RWPE2 (cell line): Measurements from ENCODE around the gene OR5H14.
A peak's percentile ranks its signal among the peaks of the same experiment; 100 is the strongest.

ENCODE experiments used
- ATAC-seq: fragments of 200-7000 bp; cut with Tn5 transposase; 3 replicates; pipeline ENCODE4 v1.9.1; 2021; ENCODE audit warnings: low read depth
- DNase-seq: peaks from one replicate; pipeline ENCODE4 v3.0.0-alpha.2; 2020; ENCODE audit warnings: low spot score
- H3K27ac ChIP-seq: fragments of 450-650 bp; 2 replicates; pipeline ENCODE4 v1.5.1; 2017; ENCODE audit warnings: mild to moderate bottlenecking; ENCODE audit not compliant: poor library complexity, severe bottlenecking
- H3K27me3 ChIP-seq: fragments of 250-450 bp; sonication (Bioruptor Pico); 2 replicates; pipeline ENCODE4 v1.5.1; 2021; ENCODE audit warnings: mild to moderate bottlenecking, moderate library complexity; ENCODE audit not compliant: insufficient read depth, poor library complexity, severe bottlenecking
- H3K36me3 ChIP-seq: fragments of 250-450 bp; sonication (Bioruptor Pico); 2 replicates; pipeline ENCODE4 v1.5.1; 2020; ENCODE audit warnings: low read depth, mild to moderate bottlenecking, moderate library complexity
- H3K4me1 ChIP-seq: fragments of 250-450 bp; sonication (Bioruptor Pico); 2 replicates; pipeline ENCODE4 v1.5.1; 2021; ENCODE audit warnings: mild to moderate bottlenecking, moderate library complexity; ENCODE audit not compliant: insufficient read depth, poor library complexity, severe bottlenecking
- H3K4me3 ChIP-seq: fragments of 250-450 bp; sonication (Bioruptor Pico); 2 replicates; pipeline ENCODE4 v1.5.1; 2021; ENCODE audit warnings: mild to moderate bottlenecking, moderate library complexity; ENCODE audit not compliant: severe bottlenecking
- H3K9me3 ChIP-seq: fragments of 250-450 bp; sonication (Bioruptor Pico); 2 replicates; pipeline ENCODE4 v1.5.1; 2021; ENCODE audit warnings: mild to moderate bottlenecking, moderate library complexity; ENCODE audit not compliant: severe bottlenecking
- CTCF ChIP-seq: fragments of 450-650 bp; IDR thresholded peaks from one replicate; pipeline ENCODE4 v1.5.1; 2017; ENCODE audit warnings: mild to moderate bottlenecking, moderate library complexity; ENCODE audit not compliant: poor library complexity, severe bottlenecking

OR5H14 gene

DNA sequence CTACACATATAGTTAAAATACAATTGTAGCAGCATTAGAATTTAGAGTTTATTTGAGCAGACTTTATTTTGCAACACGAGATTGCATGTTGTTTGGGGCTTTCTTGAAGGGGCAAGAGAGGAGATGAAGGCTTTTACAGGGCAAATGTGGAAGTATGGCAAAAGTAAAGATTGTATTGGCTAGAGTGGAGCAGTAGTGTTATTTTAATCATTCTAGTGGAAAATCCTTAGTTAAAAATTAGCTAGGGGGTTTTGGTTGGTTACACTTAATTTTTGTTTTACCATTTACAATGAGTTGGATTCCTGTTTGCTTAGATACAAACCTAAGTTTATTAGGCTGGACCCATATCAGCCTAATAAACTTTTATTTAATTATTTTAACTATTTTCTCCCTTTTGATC is 23.8 kb downstream of the OR5H14 start:
- Histone ChIP-seq H3K36me3 (no peaks in the 10 kb centered on the region), H3K4me3 (no peak overlapping the region), H3K9me3 (peaks cover 3% of the 10 kb centered on the region), H3K27ac (no peak overlapping the region), H3K27me3 (no peaks in the 10 kb centered on the region), H3K4me1 (no peaks in the 10 kb centered on the region)
- DNase-seq, result no peak
- ATAC-seq, result no peak
- TF ChIP-seq CTCF, result no peak

DNA sequence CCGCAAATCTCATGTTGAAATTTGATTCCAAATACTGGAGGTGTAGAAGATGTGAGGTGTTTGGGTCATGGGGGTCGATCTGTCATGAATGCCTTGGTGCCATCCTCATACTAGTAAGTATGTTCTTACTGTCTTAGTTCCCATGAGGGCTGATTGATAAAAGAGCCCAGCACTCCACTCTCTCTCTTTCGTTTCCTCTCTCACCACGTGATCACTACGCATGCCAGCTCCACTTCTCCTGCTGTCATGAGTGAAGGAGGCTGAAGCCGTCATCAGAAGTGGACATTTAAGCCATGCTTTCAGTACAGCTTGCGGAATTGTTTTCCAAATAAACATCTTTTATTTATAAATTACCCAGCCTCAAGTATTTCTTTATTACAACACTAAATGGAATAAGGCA is 25.3 kb downstream of the OR5H14 start:
- Histone ChIP-seq H3K27me3 (no peaks in the 10 kb centered on the region), H3K27ac (no peak overlapping the region), H3K4me3 (no peak overlapping the region), H3K36me3 (no peaks in the 10 kb centered on the region), H3K4me1 (no peaks in the 10 kb centered on the region), H3K9me3 (peaks cover 3% of the 10 kb centered on the region)
- ATAC-seq (no peak), DNase-seq (no peak)
- no peak for TF ChIP-seq CTCF

- Histone ChIP-seq H3K4me1 (no peaks in the 10 kb centered on the region), H3K9me3 (no peaks in the 10 kb centered on the region), H3K27ac (no peak overlapping the region), H3K27me3 (no peaks in the 10 kb centered on the region), H3K4me3 (no peak overlapping the region), H3K36me3 (no peaks in the 10 kb centered on the region)
- TF ChIP-seq CTCF, result no peak
- ATAC-seq (no peak), DNase-seq (no peak)
Measured at GRCh38 chr3:98180319-98180890, 33.1 kb downstream of the OR5H14 start.

DNA sequence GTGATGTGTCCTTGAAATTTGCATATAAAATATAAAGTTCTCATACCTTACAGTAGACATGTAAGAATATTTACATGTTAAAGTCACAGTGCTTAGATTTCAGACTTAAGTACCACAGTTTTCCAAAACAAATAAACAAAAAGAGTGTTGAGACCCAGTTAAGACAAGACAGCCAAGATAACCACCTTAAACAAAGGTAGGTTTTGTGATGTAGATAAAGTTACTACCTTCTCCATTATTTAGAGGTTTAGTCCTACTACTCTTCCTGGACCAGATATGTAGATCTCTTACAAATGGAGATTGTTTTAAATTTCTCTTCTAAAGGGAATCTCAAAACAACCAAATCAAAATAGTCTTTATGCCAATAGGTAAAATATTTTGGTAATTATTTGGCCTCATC is 34.9 kb downstream of the OR5H14 start:
- no peak overlapping the region for H3K4me3 ChIP-seq
- H3K9me3 ChIP-seq, result no peaks in the 10 kb centered on the region
- no peak for TF ChIP-seq CTCF
- no peaks in the 10 kb centered on the region for H3K4me1 ChIP-seq
- no peaks in the 10 kb centered on the region for H3K36me3 ChIP-seq
- H3K27me3 ChIP-seq, result no peaks in the 10 kb centered on the region
- no peak overlapping the region for H3K27ac ChIP-seq
- ATAC-seq (no peak), DNase-seq (no peak)

DNA sequence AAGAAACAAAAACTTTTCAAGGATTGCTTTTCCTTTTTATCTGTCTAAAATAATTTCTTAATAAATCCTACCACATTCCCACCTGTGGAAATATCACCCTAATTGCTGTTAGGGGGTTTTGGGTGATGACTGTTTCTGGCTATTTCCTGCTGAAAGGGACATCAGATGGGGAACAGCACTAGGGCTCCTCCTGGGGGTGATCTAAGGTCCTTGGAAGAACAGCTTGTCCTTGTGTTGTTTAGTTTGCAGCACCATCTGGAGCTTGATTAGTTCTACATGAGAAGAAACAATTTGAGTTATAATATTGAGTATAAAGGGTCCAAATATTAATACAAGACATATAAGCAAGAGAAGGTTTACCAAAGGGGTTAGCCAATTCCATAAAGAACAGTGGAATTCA is 37.9 kb downstream of the OR5H14 start:
- Histone ChIP-seq H3K4me3 (no peak overlapping the region), H3K36me3 (no peaks in the 10 kb centered on the region), H3K4me1 (no peaks in the 10 kb centered on the region), H3K27me3 (no peaks in the 10 kb centered on the region), H3K9me3 (no peaks in the 10 kb centered on the region), H3K27ac (no peak overlapping the region)
- peak; percentile 23 for TF ChIP-seq CTCF
- ATAC-seq (no peak; the same call in 2 of the 3 replicates), DNase-seq (no peak)
